HepG2 (cell line): ENCODE results near the gene MTA1. TPM values are rescaled to one million over a fixed set of nuclear protein-coding genes. Genes with fewer than 3 reads are reported as not detected.

Experiments used
- CREB3 ChIP-seq: sonication (generic); formaldehyde crosslinking; IDR thresholded peaks from 2 replicates; pipeline ENCODE4 v1.5.0; 2020; ENCODE audit warnings: missing genetic modification reagents
- DMTF1 ChIP-seq: sonication (generic); formaldehyde crosslinking; IDR thresholded peaks from 2 replicates; pipeline ENCODE4 v1.4.0; 2020; ENCODE audit warnings: mild to moderate bottlenecking, missing genetic modification reagents
- KLF9 ChIP-seq: IDR thresholded peaks from 2 replicates; pipeline ENCODE4 v1.6.1; 2016; ENCODE audit warnings: low read depth
- NRL ChIP-seq: sonication (generic); formaldehyde crosslinking; IDR thresholded peaks from 2 replicates; pipeline ENCODE4 v1.5.0; 2020; ENCODE audit warnings: missing genetic modification reagents, mild to moderate bottlenecking, moderate library complexity, borderline replicate concordance
- PBX3 ChIP-seq: sonication (generic); formaldehyde crosslinking; IDR thresholded peaks from 2 replicates; pipeline ENCODE4 v1.8.1; 2023; ENCODE audit warnings: missing genetic modification reagents, inconsistent platforms, borderline replicate concordance
- PRDM15 ChIP-seq: sonication (generic); formaldehyde crosslinking; IDR thresholded peaks from 2 replicates; pipeline ENCODE4 v1.4.0; 2020; ENCODE audit warnings: missing genetic modification reagents
- RFXANK ChIP-seq: IDR thresholded peaks from 2 replicates; pipeline ENCODE4 v1.6.1; 2016
- SUZ12 ChIP-seq: fragments of 150-350 bp; IDR thresholded peaks from 2 replicates; pipeline ENCODE4 v1.6.1; 2014; ENCODE audit warnings: low read depth, low read length
- THRA ChIP-seq: sonication (generic); formaldehyde crosslinking; IDR thresholded peaks from 2 replicates; pipeline ENCODE4 v1.4.0; 2020; ENCODE audit warnings: missing genetic modification reagents, borderline replicate concordance
- ZNF567 ChIP-seq: sonication (generic); formaldehyde crosslinking; IDR thresholded peaks from 2 replicates; pipeline ENCODE4 v1.8.1; 2023; ENCODE audit warnings: mild to moderate bottlenecking, missing genetic modification reagents, borderline replicate concordance
- ZNF607 ChIP-seq: sonication (generic); formaldehyde crosslinking; IDR thresholded peaks from 2 replicates; pipeline ENCODE4 v1.5.1; 2020; ENCODE audit warnings: missing genetic modification reagents, mild to moderate bottlenecking, borderline replicate concordance
- ZNF639 ChIP-seq: conservative IDR thresholded peaks from 2 replicates; pipeline ENCODE4 v1.6.1; 2018; ENCODE audit warnings: missing genetic modification reagents
- ZNF766 ChIP-seq: sonication (generic); formaldehyde crosslinking; IDR thresholded peaks from 2 replicates; pipeline ENCODE4 v1.5.0; 2020; ENCODE audit warnings: missing genetic modification reagents, borderline replicate concordance
- ZNF883 ChIP-seq: sonication (generic); formaldehyde crosslinking; IDR thresholded peaks from 2 replicates; pipeline ENCODE4 v1.5.1; 2020; ENCODE audit warnings: mild to moderate bottlenecking, missing genetic modification reagents; ENCODE audit errors: not compliant biosample characterization
- ZSCAN21 ChIP-seq: sonication (generic); formaldehyde crosslinking; IDR thresholded peaks from 2 replicates; pipeline ENCODE4 v1.8.0; 2022; ENCODE audit warnings: mild to moderate bottlenecking, missing genetic modification reagents, moderate library complexity, borderline replicate concordance
- polyA plus RNA-seq, 8 experiments: library from polyadenylated mRNA; depleted of rRNA in 3 of 8; stranded (reverse) in 7 of 8; unstranded in 1 of 8; fragments of >200 nt; fragmentation: Illumina TruSeq in 4 of 8; extraction: Trizol in 4 of 8; gene quantifications; 2 replicates each; pipeline versions ENCODE4 v1.2.1 to v1.2.3, GENCODE V29; 2011 to 2016; ENCODE audit warnings: low read depth in 4 of 8, missing spikeins in 1 of 8, mixed read lengths in 1 of 8; ENCODE audit not compliant: insufficient read depth in 1 of 8
- total RNA-seq, 5 experiments: library from RNA; depleted of rRNA; stranded (reverse); fragments of >200 nt; fragmentation: Illumina TruSeq; extraction: Trizol; gene quantifications; 2 replicates each; pipeline ENCODE4 v1.2.3, GENCODE V29; 2016; ENCODE audit warnings: low read depth in 1 of 5

Gene MTA1
- total and polyA plus RNA-seq, 2 of the 13 experiments (the other 11 are each of a cell fraction or from before 2014, with no cell fraction given), result 35.2 to 85.8 TPM

- TF ChIP-seq PBX3 (CRISPR knock-in tag) (no peak), PRDM15 (CRISPR knock-in tag) (no peak), ZNF607 (CRISPR knock-in tag) (peak; percentile 18; the same call in 1 of the 2 replicates), DMTF1 (no peak), ZNF639 (CRISPR knock-in tag) (peak; percentile 56), ZNF567 (CRISPR knock-in tag) (no peak), ZSCAN21 (CRISPR knock-in tag) (no peak; the same call in 1 of the 2 replicates), ZNF766 (CRISPR knock-in tag) (no peak), THRA (CRISPR knock-in tag) (0 out of 2 replicates have a peak, but pooled peaks have one; percentile 8), NRL (CRISPR knock-in tag) (peak; percentile 83; the same call in 1 of the 2 replicates), ZNF883 (CRISPR knock-in tag) (peak; percentile 62), KLF9 (CRISPR knock-in tag) (no peak), RFXANK (no peak), SUZ12 (no peak), CREB3 (CRISPR knock-in tag) (0 out of 2 replicates have a peak, but pooled peaks have one; percentile 46)
Measured at GRCh38 chr14:105419195-105420091, at the start of gene MTA1 (continued).
